Adrenal gland (tissue), 5 donors: ENCODE results near the gene GJB5.

Source experiments
- POLR2A ChIP-seq, 2 donors: fragments of 450-650 bp; IDR thresholded peaks; one replicate each; pipeline ENCODE4 v1.6.1; 2017; ENCODE audit warnings: antibody characterized with exemption in 2 of 2, mild to moderate bottlenecking in 2 of 2, moderate library complexity in 1 of 2
- TF ChIP-seq, protein P1 (sequence below), 6 experiments: fragments of 450-650 bp in 4 of 6; fragments of 200-600 bp in 2 of 6; sonication (generic) in 1 of 6; IDR thresholded peaks; 1 replicate in 5 of 6; 2 replicates in 1 of 6; pipeline versions ENCODE4 v1.5.1 to v1.8.0; 2016 to 2021; ENCODE audit warnings: antibody characterized with exemption in 6 of 6, mild to moderate bottlenecking in 2 of 6, moderate library complexity in 1 of 6
- donor health status: DM: no; HTN: no; CAD: no.

DNA sequence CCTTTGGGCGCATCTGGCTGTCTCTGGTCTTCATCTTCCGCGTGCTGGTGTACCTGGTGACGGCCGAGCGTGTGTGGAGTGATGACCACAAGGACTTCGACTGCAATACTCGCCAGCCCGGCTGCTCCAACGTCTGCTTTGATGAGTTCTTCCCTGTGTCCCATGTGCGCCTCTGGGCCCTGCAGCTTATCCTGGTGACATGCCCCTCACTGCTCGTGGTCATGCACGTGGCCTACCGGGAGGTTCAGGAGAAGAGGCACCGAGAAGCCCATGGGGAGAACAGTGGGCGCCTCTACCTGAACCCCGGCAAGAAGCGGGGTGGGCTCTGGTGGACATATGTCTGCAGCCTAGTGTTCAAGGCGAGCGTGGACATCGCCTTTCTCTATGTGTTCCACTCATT, 2.5 kb downstream of the GJB5 start:
- TF ChIP-seq, protein P1, sequence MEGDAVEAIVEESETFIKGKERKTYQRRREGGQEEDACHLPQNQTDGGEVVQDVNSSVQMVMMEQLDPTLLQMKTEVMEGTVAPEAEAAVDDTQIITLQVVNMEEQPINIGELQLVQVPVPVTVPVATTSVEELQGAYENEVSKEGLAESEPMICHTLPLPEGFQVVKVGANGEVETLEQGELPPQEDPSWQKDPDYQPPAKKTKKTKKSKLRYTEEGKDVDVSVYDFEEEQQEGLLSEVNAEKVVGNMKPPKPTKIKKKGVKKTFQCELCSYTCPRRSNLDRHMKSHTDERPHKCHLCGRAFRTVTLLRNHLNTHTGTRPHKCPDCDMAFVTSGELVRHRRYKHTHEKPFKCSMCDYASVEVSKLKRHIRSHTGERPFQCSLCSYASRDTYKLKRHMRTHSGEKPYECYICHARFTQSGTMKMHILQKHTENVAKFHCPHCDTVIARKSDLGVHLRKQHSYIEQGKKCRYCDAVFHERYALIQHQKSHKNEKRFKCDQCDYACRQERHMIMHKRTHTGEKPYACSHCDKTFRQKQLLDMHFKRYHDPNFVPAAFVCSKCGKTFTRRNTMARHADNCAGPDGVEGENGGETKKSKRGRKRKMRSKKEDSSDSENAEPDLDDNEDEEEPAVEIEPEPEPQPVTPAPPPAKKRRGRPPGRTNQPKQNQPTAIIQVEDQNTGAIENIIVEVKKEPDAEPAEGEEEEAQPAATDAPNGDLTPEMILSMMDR (IDR thresholded peaks at IDR 0.05), result no peak
- no peak for TF ChIP-seq POLR2A (IDR thresholded peaks at IDR 0.05)
